HG03175 (cell line): ENCODE data around the gene RIC3.

Experiments used
- ATAC-seq: cut with Tn5 transposase; IDR thresholded peaks from one replicate; pipeline ENCODE4 v1.9.1; 2021; ENCODE audit warnings: mild to moderate bottlenecking, moderate library complexity; ENCODE audit not compliant: unreplicated experiment

Gene RIC3

GRCh38 chr11:8105666-8106065 is 63.2 kb downstream of the RIC3 start:
- ATAC-seq = no peak

- no peak for ATAC-seq
Measured at GRCh38 chr11:8105133-8105532, 63.7 kb downstream of the RIC3 start.

- no peak for ATAC-seq
Measured at GRCh38 chr11:8103909-8104308, 64.9 kb downstream of the RIC3 start.

- no peak for ATAC-seq
Measured at GRCh38 chr11:8102965-8103364, 65.9 kb downstream of the RIC3 start.

GRCh38 chr11:8102296-8102915 is 66.4 kb downstream of the RIC3 start:
- no peak for ATAC-seq

- ATAC-seq = no peak
Measured at GRCh38 chr11:8101421-8101820, 67.4 kb downstream of the RIC3 start.

GRCh38 chr11:8100605-8101004 is 68.2 kb downstream of the RIC3 start:
- ATAC-seq = no peak

- no peak for ATAC-seq
Measured at GRCh38 chr11:8100158-8100557, 68.7 kb downstream of the RIC3 start.

GRCh38 chr11:8099291-8099899 is 69.4 kb downstream of the RIC3 start:
- peak; percentile 75 for ATAC-seq

GRCh38 chr11:8098879-8099278 is 69.9 kb downstream of the RIC3 start:
- ATAC-seq = no peak

GRCh38 chr11:8098361-8098760 is 70.5 kb downstream of the RIC3 start:
- no peak for ATAC-seq

- no peak for ATAC-seq
Measured at GRCh38 chr11:8097926-8098325, 70.9 kb downstream of the RIC3 start.

- ATAC-seq = no peak
Measured at GRCh38 chr11:8097468-8097867, 71.4 kb downstream of the RIC3 start.

GRCh38 chr11:8097062-8097461 is 71.8 kb downstream of the RIC3 start:
- no peak for ATAC-seq

GRCh38 chr11:8096575-8096974 is 72.2 kb downstream of the RIC3 start:
- no peak for ATAC-seq

GRCh38 chr11:8095806-8096522 is 72.9 kb downstream of the RIC3 start:
- no peak for ATAC-seq

- ATAC-seq = no peak
Measured at GRCh38 chr11:8095371-8095770, 73.5 kb downstream of the RIC3 start.

- no peak for ATAC-seq
Measured at GRCh38 chr11:8094656-8095055, 74.2 kb downstream of the RIC3 start.

- no peak for ATAC-seq
Measured at GRCh38 chr11:8093931-8094575, 74.8 kb downstream of the RIC3 start.

- peak; percentile 69 for ATAC-seq
Measured at GRCh38 chr11:8092587-8093424, 76.0 kb downstream of the RIC3 start.

- no peak for ATAC-seq
Measured at GRCh38 chr11:8091721-8092120, 77.1 kb downstream of the RIC3 start.
